Activated T-helper 2 cell treated with anti-CD3 and anti-CD28 coated beads, Interferon-gamma antibody, Interleukin-2, Interleukin-4, amounts not matched to agents 10 μg/mL and 5 μg/mL and 100 μg/mL, durations not matched to agents 14 hours and 24 hours and 36 hours (primary cell): ENCODE results near the gene ATL3. TPM values are rescaled to one million over a fixed set of nuclear protein-coding genes. Genes with fewer than 3 reads are reported as not detected.
A peak's percentile ranks its signal among the peaks of the same experiment; 100 is the strongest.
"Not testable (repeated sequence)": the region's sequence is repeated elsewhere in the genome, so short reads cannot be mapped to it uniquely, and the experiment has no call there.

Source experiments
- DNase-seq: peaks from one replicate; pipeline ENCODE4 v3.0.0; 2021; ENCODE audit warnings: low spot score
- H3K27ac Mint-ChIP-seq: one replicate; pipeline ENCODE4 v1.8.0; 2021; ENCODE audit warnings: mixed read lengths
- H3K27me3 Mint-ChIP-seq: one replicate; pipeline ENCODE4 v1.8.0; 2021; ENCODE audit warnings: low read depth, mixed read lengths
- H3K36me3 Mint-ChIP-seq: one replicate; pipeline ENCODE4 v1.8.0; 2021; ENCODE audit warnings: low read depth, mixed read lengths
- H3K4me1 Mint-ChIP-seq: one replicate; pipeline ENCODE4 v1.8.0; 2021; ENCODE audit warnings: low read depth, mixed read lengths
- H3K4me3 Mint-ChIP-seq: one replicate; pipeline ENCODE4 v1.8.0; 2021; ENCODE audit warnings: low read depth, mild to moderate bottlenecking, moderate library complexity, mixed read lengths
- H3K9me3 Mint-ChIP-seq: one replicate; pipeline ENCODE4 v1.8.0; 2021; ENCODE audit warnings: mixed read lengths
- intact Hi-C: fragments of 100-400 bp; cut with micrococcal nuclease; formaldehyde crosslinking; loops from one replicate; pipeline ENCODE4 v1.15.1; 2023
- total RNA-seq: library from RNA; stranded (reverse); gene quantifications from 2 replicates; pipeline ENCODE4 v1.2.3, GENCODE V29; 2022

ATL3 gene
- total RNA-seq, 1 donor from 2014 or later: 38.6 TPM

DNA sequence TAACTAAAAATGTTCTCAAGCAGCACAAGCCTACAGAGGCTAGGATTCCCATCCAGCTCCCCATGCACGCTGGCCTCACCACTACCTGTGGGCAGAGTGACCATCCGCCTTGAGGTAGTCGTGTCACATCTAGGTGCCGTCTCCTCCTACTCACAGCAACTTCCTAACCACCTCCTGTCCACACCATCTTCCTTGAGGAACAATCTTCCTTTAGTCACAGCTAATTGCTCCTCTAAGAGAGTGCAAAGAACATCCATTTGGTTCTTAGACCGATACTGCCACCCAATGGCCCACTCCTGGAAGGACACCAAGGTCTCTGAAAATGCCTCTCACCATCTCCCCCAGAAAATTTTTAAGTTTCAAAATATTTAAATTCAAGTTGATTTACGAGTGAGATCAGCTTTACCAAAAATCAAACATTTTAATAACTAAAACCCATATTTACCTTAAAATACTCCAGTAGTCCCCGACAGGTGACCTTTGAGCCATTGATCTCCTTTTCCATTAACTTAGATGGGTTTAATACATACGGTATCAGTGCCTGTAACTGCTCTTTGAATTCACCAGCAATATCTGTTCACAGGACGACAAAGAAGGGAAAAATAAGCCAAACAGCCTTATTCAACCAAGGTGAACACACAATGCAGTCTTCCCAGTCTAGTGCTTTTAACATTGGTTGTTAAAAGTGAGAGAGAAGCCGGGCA, 35.3 kb downstream of the ATL3 start:
- Mint-ChIP-seq H3K36me3 (peaks cover 47% of the 10 kb centered on the region), H3K27ac (no peak overlapping the region), H3K27me3 (no peaks in the 10 kb centered on the region), H3K4me1 (peaks cover 11% of the 10 kb centered on the region), H3K9me3 (no peaks in the 10 kb centered on the region), H3K4me3 (no peak overlapping the region)
- peak; percentile 50 for DNase-seq
- intact Hi-C loops: loop anchor here (1.0 to 10.0 kb wide), 2 partner anchors 101 to 157 kb away; partner anchors contain the start of gene PLAAT4

DNA sequence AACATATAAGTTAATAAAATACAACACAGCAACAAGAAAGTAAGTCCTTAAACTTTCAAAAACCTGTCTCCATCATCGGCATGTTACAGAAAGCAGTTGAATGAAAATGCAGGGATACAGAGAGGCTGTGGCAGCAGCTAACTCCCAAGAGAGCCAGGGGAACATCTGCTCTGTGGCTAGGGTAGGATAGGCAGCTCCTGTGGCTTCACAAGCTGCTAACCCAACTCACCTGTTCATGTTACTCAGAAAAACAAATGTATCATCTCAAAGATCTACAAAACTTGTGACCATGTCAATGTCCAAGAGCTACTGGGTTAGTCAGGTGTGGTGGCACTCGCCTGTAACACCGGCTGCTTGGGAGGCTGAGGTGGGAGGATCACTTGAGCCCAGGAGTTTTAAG, 41.8 kb downstream of the ATL3 start:
- H3K9me3 Mint-ChIP-seq: no peaks in the 10 kb centered on the region
- no peaks in the 10 kb centered on the region for H3K27me3 Mint-ChIP-seq
- intact Hi-C loops: no loop called here
- DNase-seq: no peak
- H3K4me3 Mint-ChIP-seq: no peak overlapping the region
- H3K4me1 Mint-ChIP-seq: peaks cover 8% of the 10 kb centered on the region
- H3K27ac Mint-ChIP-seq: no peak overlapping the region
- H3K36me3 Mint-ChIP-seq: peaks cover 49% of the 10 kb centered on the region

DNA sequence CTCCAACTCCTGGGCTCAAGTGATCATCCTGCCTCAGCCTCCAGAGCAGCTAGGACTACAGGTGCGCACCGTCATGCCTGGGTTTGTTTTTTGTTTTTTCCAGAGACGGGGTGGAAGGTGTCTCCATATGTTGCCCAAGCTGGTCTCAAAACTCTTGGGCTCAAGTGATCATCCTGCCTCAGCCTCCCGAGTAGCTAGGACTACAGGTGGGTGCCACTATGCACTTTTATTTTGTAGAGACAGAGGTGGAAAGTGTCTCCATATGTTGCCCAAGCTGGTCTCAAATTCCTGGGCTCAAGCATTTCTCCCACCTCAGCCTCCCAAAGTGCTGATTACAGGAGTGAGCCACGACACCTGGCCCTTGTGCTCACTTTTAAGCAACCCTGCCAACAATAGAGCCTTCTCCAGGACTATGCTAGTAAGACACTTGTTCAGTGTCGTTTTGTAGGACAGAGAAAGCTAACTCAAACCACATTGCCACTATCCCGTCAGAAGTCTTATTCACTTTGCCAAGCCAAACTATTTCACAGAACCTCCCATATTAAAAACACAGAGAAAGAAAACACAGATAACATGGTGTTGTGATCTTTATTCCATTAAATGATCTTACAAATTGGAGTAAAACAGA, 47.5 kb downstream of the ATL3 start:
- intact Hi-C loops: no loop called here

DNA sequence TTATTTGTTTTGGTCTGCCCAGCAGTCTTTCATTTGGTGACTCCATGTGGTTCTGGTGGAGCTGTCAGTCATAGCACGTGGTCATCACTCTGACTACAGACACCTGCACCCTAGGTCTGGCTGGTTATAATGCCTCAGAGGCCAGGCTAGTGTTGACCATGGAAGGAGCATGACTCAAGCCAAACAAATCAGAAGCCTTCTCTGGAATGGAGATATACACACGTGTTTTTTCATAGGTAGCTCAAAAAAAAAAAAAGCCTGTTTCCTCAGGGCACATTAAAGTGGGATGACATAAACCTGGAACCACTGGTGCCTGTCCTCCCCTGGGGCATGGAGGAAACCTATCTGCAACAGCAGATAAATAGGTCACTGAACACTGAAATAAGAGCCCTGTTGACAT, 48.9 kb downstream of the ATL3 start:
- Mint-ChIP-seq H3K9me3 (no peaks in the 10 kb centered on the region), H3K4me1 (no peaks in the 10 kb centered on the region), H3K27me3 (no peaks in the 10 kb centered on the region), H3K27ac (no peak overlapping the region), H3K36me3 (no peaks in the 10 kb centered on the region), H3K4me3 (no peak overlapping the region)
- intact Hi-C loops: no loop called here
- no peak for DNase-seq

More for the DNA sequence above, 47.5 kb downstream of the ATL3 start:
- H3K4me1 Mint-ChIP-seq: no peaks in the 10 kb centered on the region
- no peaks in the 10 kb centered on the region for H3K9me3 Mint-ChIP-seq
- H3K27ac Mint-ChIP-seq: no peak overlapping the region
- H3K36me3 Mint-ChIP-seq: peaks cover 8% of the 10 kb centered on the region
- H3K27me3 Mint-ChIP-seq: no peaks in the 10 kb centered on the region
- H3K4me3 Mint-ChIP-seq: no peak overlapping the region
- DNase-seq: no peak

DNA sequence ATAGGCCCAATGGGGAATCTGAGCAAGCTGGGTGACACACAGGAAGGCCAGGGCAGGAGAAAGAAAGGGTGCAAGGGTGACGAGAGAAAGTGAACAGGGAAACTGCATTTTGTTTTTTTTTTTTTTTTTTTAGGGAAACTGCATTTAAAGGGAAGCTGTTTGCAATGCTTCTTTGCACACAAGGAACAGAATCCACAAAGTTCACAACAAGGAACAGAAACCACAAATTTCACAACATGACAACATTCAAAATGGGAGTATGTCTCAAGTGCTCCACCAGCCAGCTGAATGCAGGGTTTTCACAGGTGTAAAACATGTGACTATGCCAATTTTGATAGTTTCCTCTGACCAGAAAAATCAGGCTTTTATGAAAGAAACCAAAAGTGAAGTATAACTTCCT, 50.1 kb downstream of the ATL3 start:
- no peak overlapping the region for H3K27ac Mint-ChIP-seq
- H3K4me3 Mint-ChIP-seq: no peak overlapping the region
- H3K4me1 Mint-ChIP-seq: no peaks in the 10 kb centered on the region
- H3K9me3 Mint-ChIP-seq: no peaks in the 10 kb centered on the region
- no peaks in the 10 kb centered on the region for H3K36me3 Mint-ChIP-seq
- intact Hi-C loops: no loop called here
- H3K27me3 Mint-ChIP-seq: peaks cover 1% of the 10 kb centered on the region
- no peak for DNase-seq

DNA sequence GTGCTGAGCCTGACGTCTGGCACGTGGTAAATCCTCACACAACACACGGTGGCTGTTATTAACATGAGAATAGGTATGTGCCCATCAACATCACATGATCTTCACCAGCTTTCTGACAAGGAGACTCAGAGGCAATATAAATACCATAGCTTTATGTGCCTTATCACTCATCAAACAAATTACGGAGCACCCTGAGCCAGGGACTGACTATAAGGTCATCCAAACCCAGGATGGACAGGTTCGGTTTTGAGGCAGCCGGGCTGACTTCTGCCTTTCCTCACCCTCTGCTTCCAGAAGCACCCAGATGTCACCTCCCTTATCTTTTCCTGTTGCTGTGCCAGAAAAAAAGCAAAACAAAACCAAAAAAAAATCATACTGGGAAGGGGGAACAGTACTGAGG, 51.2 kb downstream of the ATL3 start:
- Mint-ChIP-seq H3K36me3 (no peaks in the 10 kb centered on the region), H3K27me3 (peaks cover 4% of the 10 kb centered on the region), H3K4me3 (no peak overlapping the region), H3K9me3 (no peaks in the 10 kb centered on the region), H3K4me1 (no peaks in the 10 kb centered on the region), H3K27ac (no peak overlapping the region)
- intact Hi-C loops: no loop called here
- no peak for DNase-seq

DNA sequence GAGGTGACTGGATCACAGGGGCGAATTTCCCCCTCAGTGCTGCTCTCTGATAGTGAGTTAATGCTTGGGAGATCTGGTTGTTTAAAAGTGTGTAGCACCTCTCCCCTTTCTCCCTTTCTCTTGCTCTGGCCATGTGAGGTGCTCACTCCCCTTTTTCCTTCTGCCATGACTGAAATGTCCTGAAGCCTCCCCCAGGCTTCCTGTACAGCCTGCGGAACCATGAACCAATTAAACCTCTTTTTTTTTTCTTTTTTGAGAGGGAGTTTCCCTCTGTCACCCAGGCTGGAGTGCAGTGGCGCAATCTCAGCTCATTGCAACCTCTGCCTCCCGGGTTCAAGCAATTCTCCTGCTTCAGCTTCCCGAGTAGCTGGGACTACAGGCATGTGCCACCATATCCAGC, 53.5 kb downstream of the ATL3 start:
- H3K4me1 Mint-ChIP-seq, H3K36me3 Mint-ChIP-seq, DNase-seq, H3K9me3 Mint-ChIP-seq, H3K27ac Mint-ChIP-seq, intact Hi-C loops, H3K4me3 Mint-ChIP-seq: not testable (repeated sequence)
- peaks cover 16% of the 10 kb centered on the region for H3K27me3 Mint-ChIP-seq

DNA sequence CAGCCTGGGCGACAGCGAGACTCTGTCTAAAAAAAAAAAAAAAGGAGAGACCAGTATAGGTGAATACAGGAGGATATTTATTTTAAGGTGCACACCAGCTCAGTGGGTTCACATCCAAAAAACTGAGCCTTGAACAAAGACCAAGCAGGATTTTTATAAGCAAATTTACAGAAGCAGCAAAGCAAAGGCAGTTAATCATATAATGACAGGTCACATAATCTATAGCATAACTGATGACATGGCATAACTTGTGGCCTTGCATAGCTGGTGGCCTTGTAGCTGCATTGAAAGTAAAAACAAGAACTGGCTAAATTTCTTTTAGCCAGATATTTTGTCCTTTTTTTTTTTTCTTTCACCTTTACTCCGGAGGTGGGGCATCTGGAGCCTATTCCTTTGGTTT, 54.2 kb downstream of the ATL3 start:
- intact Hi-C loops: no loop called here
- Mint-ChIP-seq H3K9me3 (no peaks in the 10 kb centered on the region), H3K4me1 (peaks cover 2% of the 10 kb centered on the region), H3K36me3 (no peaks in the 10 kb centered on the region), H3K4me3 (no peak overlapping the region), H3K27ac (no peak overlapping the region), H3K27me3 (peaks cover 22% of the 10 kb centered on the region)
- DNase-seq: no peak

DNA sequence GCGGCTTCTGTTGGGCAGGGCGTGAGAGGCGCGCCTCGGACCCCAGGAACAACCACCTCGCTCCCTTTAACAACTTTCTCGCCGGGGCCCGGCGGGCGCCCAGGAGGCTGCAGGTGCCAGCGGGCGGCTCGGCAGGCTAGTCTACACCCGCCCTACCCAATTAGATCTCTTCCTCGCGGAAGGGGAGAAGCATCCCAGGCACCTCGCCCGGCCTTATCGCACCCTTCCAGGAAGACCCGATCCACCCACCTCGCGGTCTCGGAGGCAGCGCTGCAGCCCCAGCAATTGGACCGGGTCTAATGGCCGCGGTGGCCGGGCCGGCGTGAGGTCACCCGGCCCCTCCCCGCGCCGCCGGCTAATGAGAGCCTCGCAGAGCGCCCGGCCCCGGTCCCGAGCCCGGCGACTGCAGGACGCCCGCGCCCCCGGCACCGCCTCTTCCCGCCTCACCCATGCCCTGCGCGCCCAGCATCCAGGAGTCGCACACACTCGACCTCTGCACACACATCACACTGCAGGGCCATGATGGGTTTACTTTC, 57.0 kb downstream of the ATL3 start, which contains the start of gene PLAAT3:
Gene PLAAT3 (minus strand): TSS at position 298 of the 536 bp plus-strand sequence. CDS start 419 bp downstream, outside the sequence.
- Mint-ChIP-seq H3K9me3 (no peaks in the 10 kb centered on the region), H3K27ac (no peak within 1 kb of the TSS), H3K4me1 (peaks cover 9% of the 10 kb centered on the region), H3K4me3 (peak within 1 kb of the TSS; percentile 77), H3K36me3 (no peaks in the 10 kb centered on the region), H3K27me3 (peaks cover 27% of the 10 kb centered on the region)
- intact Hi-C loops: loop anchor here (5.0 kb wide), 3 partner anchors 47 to 122 kb away; partner anchors contain the start of genes PLAAT4 and PLAAT5
- DNase-seq: no peak

DNA sequence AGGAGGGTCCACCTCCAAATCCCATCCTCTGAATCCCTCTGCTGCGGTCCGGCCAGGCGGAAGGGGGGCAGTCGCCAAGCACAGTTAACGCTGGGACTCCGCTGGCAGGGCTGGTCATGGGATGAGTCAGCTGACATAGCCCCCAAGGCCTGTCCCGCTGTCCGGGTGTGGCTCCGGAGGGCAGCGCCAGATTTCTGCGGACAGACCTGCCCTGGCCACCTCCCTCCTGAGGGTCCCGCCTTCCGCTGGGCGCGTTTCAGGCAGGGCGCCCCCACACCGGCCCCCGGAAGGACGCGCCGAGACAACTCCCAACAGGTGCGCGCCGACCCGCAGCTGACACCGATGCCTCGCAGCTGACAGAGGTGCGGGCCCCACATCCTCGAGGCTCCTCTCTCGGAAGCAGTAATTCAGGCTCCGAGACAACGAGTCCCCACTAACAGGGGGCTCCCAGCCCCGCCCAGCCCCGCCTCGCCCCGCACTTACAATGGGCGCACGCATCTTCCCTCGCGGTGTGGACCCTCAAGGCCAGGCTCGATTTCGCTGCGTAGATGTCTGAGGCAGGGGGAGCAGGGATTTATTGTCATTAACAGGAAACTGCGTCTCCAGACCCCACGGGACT, 57.5 kb downstream of the ATL3 start:
- H3K4me1 Mint-ChIP-seq: peaks cover 11% of the 10 kb centered on the region
- H3K36me3 Mint-ChIP-seq: no peaks in the 10 kb centered on the region
- peaks cover 27% of the 10 kb centered on the region for H3K27me3 Mint-ChIP-seq
- intact Hi-C loops: loop anchor here (5.0 kb wide), 3 partner anchors 46 to 121 kb away; partner anchors contain the start of genes PLAAT4 and PLAAT5
- no peak for DNase-seq
- H3K27ac Mint-ChIP-seq: no peak overlapping the region
- H3K4me3 Mint-ChIP-seq: peak overlapping the region; percentile 77
- no peaks in the 10 kb centered on the region for H3K9me3 Mint-ChIP-seq

DNA sequence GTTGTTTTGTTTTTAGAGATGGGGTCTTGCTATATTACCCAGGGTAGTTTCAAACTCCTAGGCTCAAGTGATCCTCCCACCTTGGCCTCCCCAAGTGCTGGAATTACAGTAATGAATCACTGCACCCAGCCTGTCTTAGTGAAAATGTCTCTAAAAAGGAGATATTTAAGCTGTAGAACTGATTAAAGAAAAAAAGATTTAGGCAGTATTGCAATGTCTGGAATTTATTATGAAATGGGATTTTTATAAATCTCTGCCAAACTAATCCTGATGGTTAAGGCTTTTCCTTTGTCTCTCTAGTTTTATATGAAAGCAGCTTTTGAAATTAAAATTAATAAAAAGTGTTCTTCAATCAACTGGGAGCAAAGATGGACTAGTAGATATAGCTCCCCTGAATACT, 59.0 kb downstream of the ATL3 start:
- DNase-seq: no peak
- Mint-ChIP-seq H3K4me1 (peaks cover 20% of the 10 kb centered on the region), H3K4me3 (no peak overlapping the region), H3K9me3 (no peaks in the 10 kb centered on the region), H3K36me3 (no peaks in the 10 kb centered on the region), H3K27ac (no peak overlapping the region), H3K27me3 (peaks cover 27% of the 10 kb centered on the region)
- intact Hi-C loops: loop anchor here (5.0 kb wide), 3 partner anchors 45 to 120 kb away; partner anchors contain the start of genes PLAAT4 and PLAAT5

DNA sequence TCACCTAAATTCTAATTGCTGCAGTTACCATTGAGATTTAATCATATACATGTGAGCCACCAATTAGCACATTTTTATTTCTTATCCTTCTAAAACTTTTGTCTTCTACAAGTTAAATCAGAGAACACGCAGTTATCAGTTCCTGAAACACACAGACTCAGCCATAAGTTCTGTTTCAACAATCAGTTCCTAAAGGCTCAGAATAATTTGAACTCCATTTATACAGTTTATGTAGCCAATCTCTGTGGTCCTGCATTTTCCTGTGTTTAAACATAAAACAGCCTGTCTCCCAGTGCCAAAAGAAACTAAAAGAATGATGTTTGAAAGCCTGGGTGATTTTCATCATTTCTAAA, 59.8 kb downstream of the ATL3 start:
- intact Hi-C loops: loop anchor here (5.0 kb wide), 3 partner anchors 44 to 119 kb away; partner anchors contain the start of genes PLAAT4 and PLAAT5
- H3K4me1 Mint-ChIP-seq: peaks cover 20% of the 10 kb centered on the region
- H3K27me3 Mint-ChIP-seq: peaks cover 27% of the 10 kb centered on the region
- no peak overlapping the region for H3K27ac Mint-ChIP-seq
- H3K36me3 Mint-ChIP-seq: no peaks in the 10 kb centered on the region
- H3K4me3 Mint-ChIP-seq: no peak overlapping the region
- DNase-seq: no peak
- no peaks in the 10 kb centered on the region for H3K9me3 Mint-ChIP-seq
